CD4-positive, alpha-beta T cell treated with Interleukin-15 for 4 hours (primary cell): Measurements from ENCODE around the gene MAMLD1.

ENCODE experiments used
- DNase-seq: peaks from one replicate; pipeline ENCODE4 v3.0.0-alpha.2; 2020; ENCODE audit warnings: low spot score

MAMLD1 gene

DNA sequence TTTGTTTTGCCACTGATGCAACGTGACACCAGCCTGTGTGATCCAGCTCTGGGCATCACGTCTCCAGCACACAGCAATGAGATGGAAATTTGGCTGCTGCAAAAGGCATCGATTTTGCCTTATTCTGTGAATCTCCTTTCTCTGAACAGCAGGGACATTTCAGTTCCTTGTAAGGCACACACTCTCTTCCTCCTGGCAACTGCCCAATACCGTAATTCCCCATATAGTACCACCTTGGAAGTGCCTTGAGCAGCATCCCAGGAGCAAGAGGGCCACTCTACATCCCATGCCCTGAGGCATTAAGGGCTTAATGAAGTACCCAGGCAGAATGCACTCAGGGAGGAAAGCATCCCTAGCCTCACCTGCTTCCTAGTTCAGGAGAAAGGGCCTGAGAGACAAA lies 10.5 kb upstream of the MAMLD1 start:
- DNase-seq: no peak

GRCh38 chrX:150355913-150356312 lies 7.2 kb upstream of the MAMLD1 start:
- no peak for DNase-seq

- DNase-seq: no peak
These were observed 5.3 kb upstream of the MAMLD1 start for GRCh38 chrX:150357790-150358189.

- DNase-seq: no peak
These were observed 4.5 kb upstream of the MAMLD1 start for GRCh38 chrX:150358651-150359050.

- no peak for DNase-seq
These were observed 2.8 kb upstream of the MAMLD1 start for GRCh38 chrX:150360331-150360730.

- peak; percentile 29 for DNase-seq
These were observed 1.9 kb upstream of the MAMLD1 start for GRCh38 chrX:150361070-150361776.

GRCh38 chrX:150361777-150362351 lies 1.3 kb upstream of the MAMLD1 start:
- no peak for DNase-seq

DNA sequence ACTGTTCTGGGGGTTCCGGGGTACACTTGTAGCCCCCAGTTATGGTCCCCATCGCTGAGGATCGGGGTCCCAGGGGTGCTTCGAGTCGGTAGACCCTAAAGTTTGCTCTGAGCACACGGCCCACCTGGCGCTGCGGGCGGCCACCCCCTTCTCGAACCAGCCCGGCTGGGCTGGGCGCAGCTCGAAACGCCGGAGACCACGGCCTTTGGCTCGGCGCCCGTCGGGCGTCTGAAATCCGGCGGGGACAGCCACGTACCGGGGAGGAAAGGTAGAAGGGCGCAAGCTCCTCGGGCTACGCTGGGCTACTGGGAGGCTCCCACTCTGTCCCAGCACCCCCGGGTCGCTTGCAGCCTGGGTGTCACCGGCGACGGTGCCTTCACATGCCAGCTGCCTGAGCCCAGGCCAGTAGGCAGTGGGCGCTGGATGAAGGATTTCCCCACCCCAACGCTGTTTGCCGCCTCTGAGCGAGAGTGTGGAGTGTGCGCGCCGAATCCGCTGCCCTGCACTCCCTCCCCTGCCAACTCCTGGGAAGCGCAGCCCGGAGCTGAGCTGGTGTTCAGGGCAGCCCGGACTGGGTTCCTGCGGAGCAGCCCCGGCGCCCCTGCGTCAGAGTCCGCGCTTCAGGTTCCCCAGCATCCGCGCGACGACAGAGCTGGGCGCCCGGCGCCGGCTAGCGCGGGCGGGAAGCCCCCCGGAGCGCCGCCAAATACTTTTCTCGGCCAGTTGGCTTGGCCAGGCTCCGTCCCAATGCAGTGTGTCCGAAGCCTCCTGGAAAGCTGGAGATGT lies 637 bp downstream of the MAMLD1 start:
- DNase-seq: no peak

DNA sequence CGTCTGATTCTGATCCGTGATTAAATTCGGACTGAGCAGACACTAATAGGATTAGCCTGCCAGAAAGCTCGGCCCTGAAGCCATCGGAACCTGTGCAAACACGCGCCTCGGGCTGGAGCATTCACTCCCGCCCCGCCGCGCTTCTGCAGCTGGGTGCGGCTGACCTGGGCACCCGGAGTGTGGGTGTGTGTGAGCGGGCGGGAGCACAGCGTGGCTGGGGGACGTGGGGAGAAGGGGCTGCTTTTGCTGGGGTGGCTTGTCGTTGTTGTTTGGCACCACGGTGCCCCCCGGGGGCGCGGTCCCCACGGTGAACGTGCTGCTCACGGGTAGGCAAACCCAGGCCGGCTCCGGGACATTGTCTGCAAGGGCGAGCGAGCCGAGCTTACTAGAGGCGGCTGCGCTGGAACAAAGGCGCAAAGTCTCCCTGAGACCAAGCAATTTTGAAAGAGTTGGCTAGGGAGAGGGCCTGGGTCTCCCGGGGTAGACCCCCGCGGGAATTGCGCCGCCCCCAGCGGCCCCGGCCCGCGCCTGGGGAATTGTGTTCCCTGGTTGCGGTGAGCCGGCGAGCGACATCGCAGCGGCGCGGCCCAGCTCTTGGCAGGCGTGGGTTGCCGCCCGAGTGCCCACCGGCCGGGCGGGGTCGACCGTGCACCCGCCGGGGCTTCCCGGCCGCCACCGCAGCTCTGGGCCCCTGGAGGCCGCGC lies 1.4 kb downstream of the MAMLD1 start:
- DNase-seq: no peak

- DNase-seq: peak; percentile 64
These were observed 2.2 kb downstream of the MAMLD1 start for GRCh38 chrX:150365051-150365989.

DNA sequence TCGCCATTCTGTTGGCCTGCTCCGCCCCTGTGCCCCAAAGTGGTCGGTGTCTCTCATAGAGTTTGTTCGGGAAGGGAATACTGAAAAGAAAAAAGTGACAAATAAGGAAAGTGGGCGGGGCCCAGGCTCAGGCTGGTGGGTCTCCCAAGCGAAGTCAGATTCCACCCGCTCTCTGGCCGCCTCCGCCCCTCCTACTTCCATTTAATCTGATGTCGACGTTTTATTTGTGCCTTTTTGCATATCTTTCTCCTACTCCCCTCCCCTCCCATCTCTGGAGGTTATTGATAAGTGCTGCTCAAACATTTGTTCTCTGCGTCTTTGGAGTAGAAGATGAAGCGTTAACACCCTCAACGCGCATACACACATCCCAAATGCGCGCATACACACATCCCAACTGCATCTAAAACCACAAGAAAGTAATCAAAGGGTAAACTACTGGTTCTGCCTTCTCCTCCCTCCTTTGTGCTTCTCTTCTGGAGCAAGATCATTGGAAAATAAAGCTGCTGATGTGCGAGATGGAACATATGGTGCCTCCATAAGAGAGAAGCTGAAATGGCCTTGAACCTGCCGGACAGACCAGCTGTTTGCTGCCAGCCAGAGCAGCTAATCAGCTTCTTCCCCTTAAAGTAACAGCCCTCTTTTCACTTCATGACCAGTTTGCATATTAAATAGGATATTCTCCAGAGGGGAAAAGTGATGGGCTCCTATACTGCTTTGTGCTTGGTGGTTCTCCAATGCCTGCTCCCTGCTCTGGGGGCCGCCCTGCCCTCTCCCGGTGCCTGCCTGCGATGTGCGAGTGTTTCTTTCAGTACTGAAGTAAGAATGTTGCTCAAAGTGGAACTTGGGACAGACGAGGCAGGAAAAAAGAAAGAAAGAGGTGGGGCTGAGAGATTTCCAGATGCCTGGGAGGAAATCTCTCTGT lies 3.1 kb downstream of the MAMLD1 start:
- no peak for DNase-seq

DNA sequence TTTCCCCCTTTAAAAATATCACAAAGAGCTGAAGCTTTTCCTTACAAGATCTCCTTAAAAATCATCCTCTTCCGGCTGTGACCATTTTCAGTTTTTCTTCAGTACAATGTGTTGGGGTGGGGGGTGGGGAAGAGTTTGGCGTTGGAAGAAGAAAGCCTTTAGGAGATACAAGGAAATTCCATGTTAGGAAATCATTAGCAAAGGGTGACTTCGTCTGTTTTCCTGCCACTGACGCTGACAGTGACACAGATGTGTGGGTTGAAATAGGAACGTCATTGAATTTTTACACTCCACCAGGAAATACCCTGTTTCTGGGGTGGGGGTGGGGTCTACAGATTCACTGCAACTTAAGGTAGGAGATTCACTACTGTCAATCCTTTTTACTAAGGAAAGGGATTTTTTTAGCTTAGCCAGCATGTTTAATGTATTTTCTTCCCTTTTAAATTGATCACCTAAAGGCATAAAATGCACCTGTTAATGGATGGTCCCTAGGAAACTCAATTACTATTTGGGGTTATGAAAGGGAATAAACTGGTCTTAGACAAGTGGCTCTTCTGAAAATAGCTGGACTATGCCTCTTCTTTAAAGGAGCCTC lies 3.9 kb downstream of the MAMLD1 start:
- DNase-seq: no peak

GRCh38 chrX:150370589-150371312 lies 7.6 kb downstream of the MAMLD1 start:
- no peak for DNase-seq

GRCh38 chrX:150371877-150372276 lies 8.8 kb downstream of the MAMLD1 start:
- DNase-seq: no peak

DNA sequence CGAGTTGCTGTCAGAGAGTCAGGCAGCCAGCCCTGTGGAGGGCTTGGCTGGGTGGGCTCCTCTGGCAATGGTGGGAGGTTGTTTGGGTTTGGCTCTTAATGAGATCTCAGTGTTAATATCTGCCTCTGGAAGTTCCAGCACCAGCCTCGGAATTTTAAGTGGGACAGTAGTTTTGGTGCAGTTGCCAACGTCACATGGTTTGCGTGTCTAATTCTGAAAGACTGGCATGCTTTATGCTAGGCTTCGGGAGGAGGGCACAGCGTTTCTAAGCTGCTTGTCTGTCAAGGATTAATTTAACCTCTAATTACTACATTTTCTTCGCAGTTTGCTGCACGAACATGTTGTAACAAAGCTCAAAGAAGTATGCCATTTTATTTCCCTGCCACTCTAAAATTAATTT lies 9.2 kb downstream of the MAMLD1 start:
- no peak for DNase-seq

- DNase-seq: no peak
These were observed 9.6 kb downstream of the MAMLD1 start for GRCh38 chrX:150372756-150373155.

GRCh38 chrX:150375243-150375770 lies 12.2 kb downstream of the MAMLD1 start:
- DNase-seq: no peak

DNA sequence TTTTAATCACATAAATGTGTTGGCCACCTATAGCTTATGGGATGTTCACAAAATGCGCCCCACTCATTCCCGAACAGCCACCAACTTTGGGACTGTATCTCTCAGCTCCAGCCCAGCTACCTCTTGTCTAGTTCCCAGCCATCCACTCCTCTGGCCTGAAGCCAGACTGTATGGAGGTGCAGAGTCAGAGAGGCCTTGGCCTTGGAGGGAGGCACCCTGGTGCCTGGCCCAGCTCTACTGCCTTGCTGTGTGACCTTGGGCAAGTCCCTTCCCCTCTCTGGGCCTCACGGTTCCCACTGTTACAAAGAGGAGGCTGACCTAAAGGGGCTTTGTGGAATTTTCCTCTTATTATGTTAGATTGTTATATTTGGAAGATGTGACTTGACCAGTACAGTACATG lies 13.9 kb downstream of the MAMLD1 start:
- no peak for DNase-seq

GRCh38 chrX:150405006-150405405 lies 41.9 kb downstream of the MAMLD1 start:
- DNase-seq: no peak
